ENCODE data around the gene SLC25A24.
"Not testable (repeated sequence)": the region's sequence is repeated elsewhere in the genome, so short reads cannot be mapped to it uniquely, and the experiment has no call there.

Gene SLC25A24

DNA sequence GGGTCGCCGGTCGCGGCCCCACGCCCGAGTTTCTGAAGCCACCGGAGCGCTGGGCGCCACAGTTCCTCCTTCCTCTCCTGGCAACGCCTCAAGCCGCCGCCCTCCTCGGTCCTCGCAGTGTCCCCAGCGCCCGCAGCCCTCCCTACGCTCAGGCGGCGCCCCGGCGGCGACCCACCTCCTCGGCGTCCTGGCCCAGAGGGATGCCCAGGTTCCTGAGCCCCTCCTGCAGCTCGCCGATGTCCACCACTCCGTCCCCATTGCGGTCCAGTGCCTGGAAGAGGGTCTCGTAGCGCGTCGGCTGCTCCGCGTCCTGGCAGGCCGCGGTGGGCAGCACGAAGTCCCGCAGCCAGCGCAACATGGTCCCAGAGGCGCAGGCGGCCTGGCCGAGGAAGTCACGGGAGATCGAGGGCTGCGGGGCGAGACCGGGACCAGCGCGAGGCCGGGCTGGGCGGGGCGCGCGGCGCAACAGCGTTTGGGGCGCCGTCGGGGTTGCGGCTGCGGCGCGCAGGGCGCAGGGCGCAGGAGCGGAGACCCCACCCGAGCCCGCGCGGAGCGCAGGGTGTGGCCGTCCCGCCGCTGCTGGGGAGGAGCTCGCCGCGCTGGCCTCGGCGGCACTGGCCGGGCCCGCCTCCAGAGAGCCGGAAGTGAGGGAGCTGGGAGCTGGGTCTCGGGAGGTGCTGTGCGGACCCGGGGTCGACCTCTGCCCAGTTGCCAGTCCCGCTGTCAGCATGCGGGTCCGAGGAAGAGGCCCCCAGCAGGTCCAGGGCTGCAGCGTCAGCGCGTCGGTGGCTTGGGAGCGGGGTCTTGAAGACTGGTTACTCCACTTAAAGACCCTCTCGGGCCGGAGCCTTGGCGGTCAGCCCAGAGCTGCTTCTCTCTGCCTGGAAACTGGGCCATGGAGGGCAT, at the start of gene SLC25A24:
Gene SLC25A24, minus strand, starts transcription at position 563 of the 906 bp plus-strand sequence. Its CDS starts 205 bp downstream, at position 358.
- DNase-seq (ENCODE audit: low spot score): peak; percentile 85

DNA sequence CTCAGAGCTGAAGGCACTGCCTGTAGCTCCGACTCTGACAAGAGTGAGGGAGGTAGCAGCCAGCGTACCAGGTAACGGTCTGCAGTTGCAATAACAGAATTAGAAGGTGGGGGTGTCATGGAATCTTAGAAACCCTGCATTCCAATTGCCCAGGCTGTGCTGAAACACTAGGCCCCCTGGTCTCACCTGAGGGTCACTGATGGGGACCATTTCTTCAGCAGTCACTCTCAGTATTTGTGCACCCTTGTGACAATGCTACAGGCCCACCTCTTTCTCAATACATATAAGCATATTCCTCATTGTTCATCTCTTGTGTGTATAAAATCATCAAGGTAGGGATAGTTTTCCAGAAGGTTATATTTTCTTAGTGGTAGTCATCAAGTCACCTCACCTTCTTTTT, 43.8 kb upstream of the SLC25A24 start, which contains the start of gene NBPF4:
Gene NBPF4, minus strand, starts transcription at position 101 of the 400 bp plus-strand sequence. CDS start 315 bp downstream, outside the sequence.
- not testable (repeated sequence) for DNase-seq (ENCODE audit: low spot score)

DNA sequence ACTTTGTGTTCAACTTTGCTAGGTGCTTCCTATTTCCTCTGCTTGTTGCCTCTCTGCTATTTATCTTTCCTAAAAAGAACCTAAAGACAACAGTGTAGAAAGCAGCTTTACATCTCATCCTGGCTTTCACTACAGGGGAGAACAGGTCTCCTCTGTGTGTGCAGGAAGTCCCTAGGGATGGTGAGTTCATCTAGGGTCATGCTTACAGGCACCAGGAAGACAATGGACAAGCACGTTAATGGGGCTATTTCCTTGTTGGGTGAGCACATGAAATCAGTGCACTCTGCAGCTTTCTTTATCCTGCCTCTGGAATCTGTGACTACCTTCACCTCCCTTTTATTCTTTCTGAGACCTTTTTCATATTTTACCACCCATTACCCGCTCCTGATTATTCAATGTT, 39.3 kb upstream of the SLC25A24 start:
- not testable (repeated sequence) for DNase-seq (ENCODE audit: low spot score)

DNA sequence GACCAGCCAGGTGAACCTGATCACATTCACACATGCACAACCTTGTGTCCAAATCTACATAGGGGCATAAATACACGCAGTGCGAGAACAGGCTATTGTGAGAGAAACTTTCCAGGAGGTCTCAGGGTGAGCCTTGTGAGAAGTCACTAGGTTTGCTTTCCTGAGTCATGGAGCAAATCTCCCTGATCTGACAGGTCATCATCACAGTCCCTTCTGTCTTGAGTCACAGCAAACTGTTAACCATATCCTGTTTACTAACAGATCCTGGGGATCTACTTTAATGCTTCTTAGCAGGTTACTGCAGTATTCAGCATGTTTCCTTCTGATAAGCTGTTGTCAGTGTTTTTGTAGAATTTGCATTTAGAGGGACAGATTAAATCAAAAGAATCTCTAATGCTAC, 35.2 kb upstream of the SLC25A24 start:
- not testable (repeated sequence) for DNase-seq (ENCODE audit: low spot score)

DNA sequence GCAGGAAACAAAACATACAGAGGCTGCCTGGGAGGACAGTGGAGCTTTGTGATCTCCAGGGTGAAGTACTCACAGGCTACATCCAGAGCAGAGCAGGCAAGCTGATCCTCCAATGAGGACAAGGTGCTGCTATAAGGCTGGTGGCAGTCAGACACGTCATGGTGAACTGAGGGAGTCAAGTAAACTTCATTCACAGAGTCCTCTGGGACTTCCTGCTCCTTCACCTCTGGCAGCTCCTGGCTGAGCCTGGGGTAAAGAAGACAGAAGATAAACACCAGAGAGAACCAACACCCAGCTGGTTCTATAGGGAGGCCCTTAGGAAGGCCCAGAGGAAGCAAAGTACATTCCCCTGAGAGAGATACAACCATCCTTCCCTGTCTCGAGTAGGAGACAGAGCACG, 32.0 kb upstream of the SLC25A24 start:
- not testable (repeated sequence) for DNase-seq (ENCODE audit: low spot score)

DNA sequence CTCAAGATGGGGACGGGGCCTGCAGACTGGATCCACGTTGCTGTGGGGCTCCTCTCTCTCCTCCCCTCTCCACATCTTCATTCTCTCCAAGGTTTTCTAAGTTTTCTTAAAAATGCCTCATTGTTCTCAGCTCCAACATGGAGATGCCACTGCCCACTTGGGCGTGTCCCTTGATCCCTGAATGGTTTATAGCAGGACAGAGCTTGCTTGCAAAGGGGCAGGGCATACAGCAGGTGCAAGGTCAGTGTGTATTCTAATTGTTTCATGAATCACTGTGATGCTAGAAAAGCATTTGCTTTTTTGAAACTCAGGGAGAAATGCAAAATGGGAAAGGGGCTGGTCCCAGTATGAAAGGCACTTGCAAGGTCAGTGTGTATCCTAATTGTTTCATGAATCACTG, 29.8 kb upstream of the SLC25A24 start:
- DNase-seq (ENCODE audit: low spot score): not testable (repeated sequence)

DNA sequence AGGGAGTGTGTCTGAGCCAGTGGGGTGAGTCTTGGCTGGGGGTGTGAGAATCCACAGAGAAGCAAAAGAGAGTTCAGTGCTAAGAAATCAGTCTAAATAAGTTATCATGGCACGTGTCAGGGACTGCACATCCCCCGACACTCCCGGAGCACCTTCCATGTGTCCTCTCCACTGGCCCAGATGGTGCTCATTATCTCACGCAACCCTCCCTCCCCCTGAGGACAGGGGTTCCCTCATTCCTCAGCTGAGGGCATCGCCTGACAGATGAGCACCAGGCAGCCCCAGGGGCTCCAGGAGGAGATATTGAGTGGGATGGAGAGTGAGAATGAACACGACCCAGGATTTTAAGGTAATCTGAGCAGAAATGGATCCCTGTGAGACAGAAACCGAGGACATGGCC, 27.6 kb upstream of the SLC25A24 start:
- DNase-seq (ENCODE audit: low spot score): not testable (repeated sequence)

DNA sequence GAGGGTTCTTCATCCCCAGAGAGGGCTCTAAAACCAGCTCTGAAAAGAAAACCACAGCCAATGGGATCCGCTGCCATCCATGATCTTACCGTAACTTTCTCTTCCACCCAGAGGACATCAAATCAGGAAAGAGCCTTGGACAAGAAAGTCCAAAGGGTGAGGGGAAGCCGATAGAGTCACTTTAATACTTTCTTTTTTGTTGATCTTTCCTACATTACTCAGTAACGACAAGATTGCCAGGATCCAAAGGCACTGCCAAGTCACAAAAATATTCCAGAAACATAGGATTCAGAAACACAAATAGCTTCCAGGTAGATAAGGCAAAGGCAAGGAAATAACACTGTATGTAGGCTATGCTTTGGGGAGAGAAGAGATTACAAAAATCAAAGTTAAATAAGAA, 26.7 kb upstream of the SLC25A24 start:
- not testable (repeated sequence) for DNase-seq (ENCODE audit: low spot score)

DNA sequence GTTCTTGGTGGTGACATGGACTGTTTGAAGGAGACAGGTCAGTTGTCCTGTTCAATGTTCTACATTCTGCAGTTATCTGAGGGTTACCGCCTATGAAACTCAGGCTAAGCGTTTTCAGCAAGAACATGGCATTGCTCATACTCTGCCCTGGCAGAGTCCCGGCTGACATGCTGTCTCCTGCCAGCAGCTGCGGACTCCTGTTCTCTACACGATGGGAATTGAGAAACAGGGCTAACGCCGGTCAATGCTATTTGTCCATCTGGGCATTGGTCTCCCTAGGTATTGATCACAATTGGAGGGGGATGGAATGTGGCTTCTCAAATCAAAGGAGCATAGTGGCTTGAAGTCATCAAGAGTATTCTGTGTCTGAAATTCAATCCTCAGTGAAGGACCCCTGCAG, 23.1 kb upstream of the SLC25A24 start:
- not testable (repeated sequence) for DNase-seq (ENCODE audit: low spot score)

DNA sequence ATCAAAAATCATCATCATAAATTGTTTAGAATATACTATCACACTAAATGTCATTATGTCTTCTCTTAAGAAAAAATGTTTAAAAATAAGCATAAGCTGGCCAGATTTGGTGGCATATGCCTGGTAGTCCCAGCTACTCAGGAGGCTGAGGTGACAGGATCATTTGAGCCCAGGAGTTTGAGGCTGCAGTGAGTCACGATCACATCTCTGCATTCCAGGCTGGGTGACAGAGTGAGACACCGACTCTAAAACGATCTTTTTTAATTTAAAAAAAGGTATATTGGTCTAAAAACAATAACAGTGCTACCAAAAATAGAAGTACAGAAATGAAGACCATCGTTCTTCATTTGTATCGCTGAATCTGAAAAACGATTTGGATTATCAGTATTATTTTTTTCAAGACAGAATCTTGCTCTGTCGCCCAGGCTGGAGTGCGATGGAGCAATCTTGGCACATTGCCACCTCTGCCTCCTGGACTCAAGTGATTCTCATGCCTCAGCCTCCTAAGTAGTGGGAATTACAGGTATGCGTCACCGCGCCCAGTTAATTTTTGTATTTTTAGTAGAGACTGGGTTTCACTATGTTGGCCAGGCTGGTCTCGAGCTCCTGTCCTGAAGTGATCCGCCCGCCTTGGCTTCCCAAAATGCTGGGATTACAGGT, 17.5 kb upstream of the SLC25A24 start:
- not testable (repeated sequence) for DNase-seq (ENCODE audit: low spot score)

DNA sequence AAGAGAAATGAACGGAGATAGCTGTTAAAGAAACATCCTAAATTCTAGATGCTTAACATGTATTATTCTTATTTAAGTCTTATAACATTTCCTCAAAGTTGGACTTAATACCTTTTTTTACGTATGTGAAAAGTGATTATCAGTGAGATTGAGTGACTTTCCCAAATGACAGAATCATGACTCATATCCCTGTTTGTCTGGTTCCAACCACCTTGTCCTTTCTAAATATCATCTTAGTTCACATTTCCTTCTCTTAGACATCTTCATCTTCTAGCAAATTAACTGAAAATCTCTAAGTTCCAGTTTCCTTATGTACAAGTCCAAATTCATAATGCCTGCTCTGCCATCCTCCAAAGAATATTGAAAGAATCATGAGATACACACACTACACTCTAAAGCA, 16.9 kb upstream of the SLC25A24 start:
- not testable (repeated sequence) for DNase-seq (ENCODE audit: low spot score)

DNA sequence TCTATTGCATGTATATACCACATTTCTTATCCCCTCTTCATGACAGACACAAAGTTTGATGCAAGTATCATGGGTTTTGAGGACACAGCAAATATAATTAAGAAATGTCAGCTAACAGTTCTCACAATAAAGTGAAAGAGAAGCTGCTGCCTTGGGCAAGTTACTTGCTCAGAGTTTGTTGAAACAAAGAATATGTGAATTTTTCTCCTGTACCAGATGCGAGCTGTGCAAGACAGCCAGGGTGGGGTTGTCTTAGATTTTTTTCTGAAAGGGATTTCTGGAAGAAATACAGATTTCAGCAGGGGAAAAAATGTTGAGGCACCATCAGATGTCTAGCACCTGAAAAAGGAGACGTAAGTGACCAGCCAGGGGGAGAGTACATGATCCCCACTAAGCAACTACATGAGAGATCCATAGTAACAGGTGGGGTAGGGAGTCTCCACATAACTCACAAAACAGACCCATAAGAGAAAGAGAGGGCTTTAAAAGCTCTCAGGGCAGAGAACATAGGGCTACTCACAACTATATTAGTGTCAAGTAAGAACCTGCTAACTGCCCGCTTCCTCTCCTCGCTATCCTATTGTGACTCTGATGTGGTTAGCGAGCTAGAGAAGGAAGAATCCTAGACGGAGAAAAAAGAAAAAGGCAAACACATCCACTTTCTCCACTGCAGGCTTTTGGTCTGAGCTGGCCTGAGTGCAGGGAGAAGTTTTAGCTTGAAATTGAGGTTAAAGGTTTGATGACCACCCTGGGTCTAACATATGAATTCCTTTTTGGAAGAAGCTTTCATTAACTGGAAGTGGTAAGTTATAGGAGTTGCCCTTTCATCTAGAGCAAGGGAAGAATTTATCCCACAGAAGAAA, 16.1 kb upstream of the SLC25A24 start:
- DNase-seq (ENCODE audit: low spot score): not testable (repeated sequence)

DNA sequence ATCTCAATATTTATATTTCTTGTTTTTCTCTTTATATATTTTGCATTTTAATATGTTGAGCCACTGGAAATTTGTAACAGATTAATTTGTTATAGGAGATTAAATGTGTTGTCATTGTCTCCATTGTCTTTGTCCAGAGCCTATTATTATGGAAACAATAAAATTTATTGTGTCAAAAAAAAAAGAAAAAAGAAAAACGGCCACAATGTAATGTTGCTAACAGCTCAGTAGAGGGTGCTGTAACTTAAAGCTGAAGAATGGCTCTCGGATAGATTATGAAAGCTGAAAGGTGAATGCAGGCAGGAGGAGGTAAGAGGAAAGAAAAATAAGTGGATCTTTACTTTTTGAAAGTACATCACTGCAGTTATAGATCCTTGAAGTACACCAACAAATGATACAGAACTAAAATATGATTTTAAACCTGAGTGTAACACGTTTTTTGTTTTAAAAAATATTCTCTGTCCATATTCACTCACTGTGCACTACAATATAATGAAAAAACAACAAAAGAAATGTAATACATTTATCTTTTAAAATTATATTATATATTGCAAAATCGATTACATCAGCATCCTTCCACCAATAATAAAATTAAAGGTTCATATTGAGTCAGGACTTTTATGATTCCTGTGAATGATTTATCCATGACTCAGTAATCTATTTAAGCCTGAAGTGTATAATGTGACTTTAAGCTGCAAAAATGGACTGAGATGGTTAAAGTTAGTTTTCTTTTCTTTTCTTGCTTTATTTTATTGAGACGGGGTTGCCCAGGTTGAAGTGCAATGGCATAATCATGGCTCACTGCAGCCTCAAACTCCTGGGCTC, 14.7 kb upstream of the SLC25A24 start:
- DNase-seq (ENCODE audit: low spot score): not testable (repeated sequence)

DNA sequence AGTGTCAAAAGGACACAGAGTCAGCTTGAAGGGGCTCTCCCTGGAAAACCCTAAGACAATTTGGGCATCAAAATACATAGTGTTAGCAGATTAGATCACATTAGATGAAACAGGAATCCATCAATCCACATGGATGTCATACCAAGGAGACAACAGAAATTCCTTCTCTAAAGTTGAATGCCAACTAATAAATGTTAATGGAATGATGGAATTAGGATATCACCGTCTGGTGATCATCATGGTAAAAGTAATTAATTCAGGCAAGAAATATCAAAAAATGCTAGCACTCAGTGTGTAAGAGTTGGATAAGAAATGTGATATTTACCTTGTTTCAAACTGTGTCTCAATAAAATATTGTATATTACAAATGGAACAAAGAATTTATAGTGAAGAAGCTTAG, 10.9 kb upstream of the SLC25A24 start:
- DNase-seq (ENCODE audit: low spot score): no peak

DNA sequence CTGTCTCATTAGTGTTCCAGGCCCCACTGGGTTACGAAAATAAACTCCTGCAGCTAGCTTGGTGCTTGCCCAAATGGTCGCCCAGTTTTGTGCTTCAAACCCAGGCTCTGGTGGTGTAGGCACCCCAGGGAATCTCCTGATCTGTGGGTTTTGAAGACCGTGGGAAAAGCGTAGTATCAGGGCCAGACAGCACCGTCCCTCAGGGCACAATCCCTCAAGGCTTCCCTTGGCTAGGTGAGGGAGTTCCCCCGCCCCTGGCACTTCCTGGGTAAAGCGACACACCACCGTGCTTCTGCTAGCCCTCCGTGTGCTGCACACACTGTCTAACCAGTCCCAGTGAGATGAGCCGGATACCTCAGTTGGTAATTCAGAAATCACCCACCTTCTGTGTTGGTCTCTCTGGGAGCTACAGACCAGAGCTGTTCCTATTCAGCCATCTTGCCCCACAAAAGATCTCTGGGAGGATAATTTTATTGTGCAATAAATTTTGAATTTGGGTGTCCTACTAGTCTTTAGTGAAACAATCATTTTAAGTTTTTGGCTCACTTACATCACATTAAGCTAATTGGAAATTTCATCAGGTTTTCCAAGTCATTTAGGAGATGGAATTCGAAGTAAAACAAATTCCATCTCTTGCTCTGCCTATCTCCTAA, 9.4 kb upstream of the SLC25A24 start:
- DNase-seq (ENCODE audit: low spot score): no peak

DNA sequence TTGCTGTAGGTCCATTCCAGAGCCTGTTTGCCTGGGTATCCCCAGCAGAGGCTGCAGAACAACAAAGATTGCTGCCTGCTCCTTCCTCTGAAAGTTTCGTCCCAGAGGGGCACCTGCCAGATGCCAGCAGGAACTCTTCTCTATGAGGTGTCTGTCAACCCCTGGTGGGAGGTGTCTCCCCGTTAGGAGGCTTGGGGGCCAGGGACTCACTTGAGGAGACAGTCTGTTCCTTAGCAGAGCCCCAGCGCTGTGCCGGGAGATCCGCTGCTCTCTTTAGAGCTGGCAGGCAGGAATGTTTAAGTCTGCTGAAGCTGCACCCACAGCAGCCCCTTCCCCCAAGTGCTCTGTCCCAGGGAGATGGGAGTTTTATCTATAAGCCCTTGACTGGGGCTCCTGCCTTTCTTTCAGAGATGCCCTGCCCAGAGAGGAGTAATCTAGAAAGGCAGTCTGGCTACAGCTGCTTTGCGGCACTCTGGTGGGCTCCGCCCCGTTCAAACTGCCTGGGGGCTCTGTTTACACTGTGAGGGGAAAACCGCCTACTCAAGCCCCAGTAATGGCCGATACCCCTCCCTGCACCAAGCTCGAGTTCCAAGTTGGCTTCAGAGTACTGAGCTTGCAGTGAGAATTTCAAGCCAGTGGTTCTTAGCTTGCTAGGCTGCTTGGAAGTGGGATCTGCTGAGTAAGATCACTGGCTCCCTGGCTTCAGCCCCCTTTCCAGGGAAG, 8.7 kb upstream of the SLC25A24 start:
- DNase-seq (ENCODE audit: low spot score): peak; percentile 61

DNA sequence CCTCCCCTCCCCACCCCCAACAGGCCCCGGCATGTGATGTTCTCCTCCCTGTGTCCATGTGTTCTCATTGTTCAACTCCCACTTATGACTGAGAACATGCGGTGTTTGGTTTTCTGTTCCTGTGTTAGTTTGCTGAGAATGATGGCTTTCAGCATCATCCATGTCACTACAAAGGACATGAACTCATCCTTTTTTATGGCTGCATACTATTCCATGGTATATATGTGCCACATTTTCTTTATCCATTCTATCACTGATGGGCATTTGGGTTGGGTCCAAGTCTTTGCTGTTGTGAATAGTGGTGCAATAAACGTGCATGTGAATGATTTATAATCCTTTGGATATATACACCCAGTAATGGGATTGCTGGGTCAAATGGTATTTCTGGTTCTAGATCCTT, 3.4 kb upstream of the SLC25A24 start:
- DNase-seq (ENCODE audit: low spot score): not testable (repeated sequence)

DNA sequence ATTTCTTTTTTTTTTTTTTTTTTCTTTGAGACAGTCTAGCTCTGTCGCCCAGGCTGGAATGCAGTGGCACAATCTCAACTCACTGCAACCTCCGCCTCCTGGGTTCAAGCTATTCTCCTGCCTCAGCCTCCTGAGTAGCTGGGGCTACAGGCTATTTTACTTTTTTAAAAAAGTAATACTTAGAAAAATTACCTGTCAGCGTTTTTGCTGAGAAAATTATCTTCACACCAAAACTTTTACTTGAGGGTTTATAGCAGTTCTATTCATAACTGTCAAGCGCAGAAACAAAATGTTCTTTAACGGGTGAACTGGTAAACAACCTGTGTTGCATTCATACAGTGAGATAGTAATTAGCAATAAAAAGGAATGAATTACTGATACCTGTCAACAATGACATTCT, 1.5 kb upstream of the SLC25A24 start:
- no peak for DNase-seq (ENCODE audit: low spot score)

DNA sequence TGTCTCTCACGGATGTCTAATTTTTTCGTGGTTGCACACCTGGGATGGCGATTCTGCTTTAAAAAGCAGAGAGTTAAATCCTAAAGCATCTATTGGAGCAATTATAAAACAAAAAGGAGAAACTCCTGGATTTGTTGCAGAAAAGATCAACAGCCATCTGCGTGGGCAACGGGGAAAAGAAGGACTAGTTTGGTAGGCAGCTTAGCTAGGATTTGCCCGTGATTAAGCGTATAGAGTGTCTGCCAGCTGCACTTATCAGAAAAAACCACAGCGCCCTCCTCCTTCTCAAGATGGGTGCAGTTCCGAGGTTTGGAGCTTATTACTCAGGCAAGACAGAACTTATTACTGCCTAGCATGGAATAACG, 526 bp upstream of the SLC25A24 start:
- peak; percentile 43 for DNase-seq (ENCODE audit: low spot score)

DNA sequence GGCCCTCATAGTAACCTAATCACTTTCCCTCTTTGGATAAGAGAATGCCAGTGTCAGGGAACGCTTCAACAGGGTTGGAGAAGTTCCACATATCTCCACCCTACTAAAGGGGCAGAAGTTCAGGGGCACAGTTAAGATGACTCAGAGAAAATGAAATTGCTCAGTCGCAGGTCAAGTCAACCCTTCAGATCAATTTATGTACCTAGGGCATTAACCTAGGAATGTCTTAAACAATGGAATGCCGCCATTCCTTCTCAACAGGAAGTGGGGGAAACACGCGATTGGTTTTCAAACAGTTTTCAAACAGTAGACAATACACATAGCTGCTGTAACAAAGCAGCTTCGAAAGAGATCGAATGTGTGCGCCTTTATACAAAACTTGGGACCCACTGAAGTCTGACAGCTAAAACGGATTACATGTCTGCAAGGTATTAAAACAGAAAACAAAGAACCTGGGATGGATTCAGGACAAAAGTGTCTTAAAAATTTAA, 897 bp downstream of the SLC25A24 start:
- DNase-seq (ENCODE audit: low spot score): no peak

Data from ecto neural progenitor cell (in vitro differentiated cells).